Endothelial cell of umbilical vein (primary cell): ENCODE measurements around the gene ODAD4.

Experiments
- FOS ChIP-seq: IDR thresholded peaks from 2 replicates; pipeline ENCODE4 v1.6.1; 2011; ENCODE audit warnings: mild to moderate bottlenecking, low read length, moderate library complexity, borderline replicate concordance; ENCODE audit not compliant: insufficient read depth
- POLR2A ChIP-seq: IDR thresholded peaks from 2 replicates; pipeline ENCODE4 v1.6.1; 2012; ENCODE audit warnings: low read depth, mild to moderate bottlenecking, control low read depth, low read length
- POLR2AphosphoS5 ChIP-seq: IDR thresholded peaks from 2 replicates; pipeline ENCODE4 v1.6.1; 2012; ENCODE audit warnings: low read depth, mild to moderate bottlenecking, control low read depth, low read length, moderate library complexity; ENCODE audit not compliant: insufficient read depth
- TF ChIP-seq, protein P1 (sequence below), 2 donors: IDR thresholded peaks; 1 replicate in 1 of 2; 2 replicates in 1 of 2; pipeline ENCODE4 v1.5.1; 2011; ENCODE audit warnings: low read length in 2 of 2, mild to moderate bottlenecking in 2 of 2, moderate library complexity in 2 of 2, control low read depth in 1 of 2, inconsistent platforms in 1 of 2, low read depth in 1 of 2; ENCODE audit not compliant: insufficient read depth in 1 of 2; ENCODE audit errors: extremely low read depth in 1 of 2

DNA sequence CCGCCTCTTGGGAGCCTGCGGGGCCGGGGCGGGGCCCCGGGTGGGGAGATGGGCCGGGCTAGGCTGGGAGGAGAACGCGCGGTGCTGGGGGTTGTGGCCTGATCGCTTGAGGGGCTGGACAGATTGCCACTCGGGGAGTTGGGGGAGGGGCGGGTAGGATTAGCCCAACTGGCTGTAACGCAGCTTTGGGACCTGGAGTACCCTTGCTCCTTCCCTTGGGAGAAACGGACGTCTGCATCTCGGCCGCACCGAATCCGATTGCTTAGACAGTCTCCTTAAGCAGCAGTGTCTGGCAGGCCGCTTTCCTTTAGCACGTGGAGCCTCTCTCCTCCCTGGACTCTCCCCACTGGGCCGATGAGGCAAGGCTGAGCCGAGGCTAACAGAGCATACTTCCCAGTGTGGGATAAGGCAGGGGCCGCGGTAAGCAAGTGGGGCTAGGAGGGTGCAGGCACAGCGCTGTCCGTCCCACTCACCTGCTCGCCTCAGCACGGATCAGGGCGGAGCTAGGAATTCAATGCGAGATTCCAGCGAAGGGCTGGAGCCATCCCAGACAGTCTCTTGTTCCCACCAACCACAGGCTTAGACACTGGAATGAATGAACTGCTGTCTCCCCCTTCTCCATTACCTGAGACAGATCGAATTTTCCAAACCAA, 11.1 kb upstream of the ODAD4 start:
- TF ChIP-seq, protein P1, sequence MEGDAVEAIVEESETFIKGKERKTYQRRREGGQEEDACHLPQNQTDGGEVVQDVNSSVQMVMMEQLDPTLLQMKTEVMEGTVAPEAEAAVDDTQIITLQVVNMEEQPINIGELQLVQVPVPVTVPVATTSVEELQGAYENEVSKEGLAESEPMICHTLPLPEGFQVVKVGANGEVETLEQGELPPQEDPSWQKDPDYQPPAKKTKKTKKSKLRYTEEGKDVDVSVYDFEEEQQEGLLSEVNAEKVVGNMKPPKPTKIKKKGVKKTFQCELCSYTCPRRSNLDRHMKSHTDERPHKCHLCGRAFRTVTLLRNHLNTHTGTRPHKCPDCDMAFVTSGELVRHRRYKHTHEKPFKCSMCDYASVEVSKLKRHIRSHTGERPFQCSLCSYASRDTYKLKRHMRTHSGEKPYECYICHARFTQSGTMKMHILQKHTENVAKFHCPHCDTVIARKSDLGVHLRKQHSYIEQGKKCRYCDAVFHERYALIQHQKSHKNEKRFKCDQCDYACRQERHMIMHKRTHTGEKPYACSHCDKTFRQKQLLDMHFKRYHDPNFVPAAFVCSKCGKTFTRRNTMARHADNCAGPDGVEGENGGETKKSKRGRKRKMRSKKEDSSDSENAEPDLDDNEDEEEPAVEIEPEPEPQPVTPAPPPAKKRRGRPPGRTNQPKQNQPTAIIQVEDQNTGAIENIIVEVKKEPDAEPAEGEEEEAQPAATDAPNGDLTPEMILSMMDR (IDR thresholded peaks at IDR 0.05; ENCODE audit: extremely low read depth in 1 of 2, insufficient read depth in 1 of 2, low read depth in 1 of 2, low read length in 2 of 2) = no peak
- no peak for TF ChIP-seq POLR2AphosphoS5
- no peak for TF ChIP-seq FOS
- TF ChIP-seq POLR2A = no peak
